NCI-H187 (cell line): ENCODE data around the gene FBXL5.

Source experiments
- DNase-seq, 2 experiments: peaks; one replicate each; lab custom pipeline; 2025; lab: John Stamatoyannopoulos, UW

The FBXL5 gene

GRCh38 chr4:15557786-15558550 lies 97.2 kb downstream of the FBXL5 start:
- no peak for DNase-seq

GRCh38 chr4:15556511-15557092 lies 98.6 kb downstream of the FBXL5 start:
- no peak for DNase-seq
